ENCODE data around the gene C16orf90.
A peak's percentile ranks its signal among the peaks of the same experiment; 100 is the strongest.
"Not testable (repeated sequence)": the region's sequence is repeated elsewhere in the genome, so short reads cannot be mapped to it uniquely, and the experiment has no call there.

C16orf90 gene

GRCh38 chr16:3474136-3474779 is 21.0 kb downstream of the C16orf90 start (continued):
- TF ChIP-seq ZNF692 (tag by site-specific recombination; IDR thresholded peaks at IDR 0.05): no peak
- no peak for TF ChIP-seq ZNF704 (tag by site-specific recombination; IDR thresholded peaks at IDR 0.05)

- H3K9me3 ChIP-seq (ENCODE audit: control insufficient read depth, insufficient read depth, low read depth, low read length); CTCF ChIA-PET; H3K4me3 ChIP-seq (ENCODE audit: low read depth, low read length); H3K4me1 ChIP-seq (ENCODE audit: control insufficient read depth, insufficient read depth, low read length); POLR2A ChIA-PET; H3K27ac ChIP-seq (ENCODE audit: extremely low read depth, low read depth, low read length): not testable (repeated sequence)
- peaks cover 4 to 11% of the 10 kb centered on the region in 2 experiments; a peak in 2 of 3 replicates for H3K36me3 ChIP-seq (ENCODE audit: control insufficient read depth in 2 of 2, insufficient read depth in 1 of 2, low read length in 2 of 2)
- TF ChIP-seq ZSCAN5A (tag by site-specific recombination; IDR thresholded peaks at IDR 0.05) (peak; percentile 72; the same call in 1 of the 2 replicates), ZNF121 (tag by site-specific recombination; IDR thresholded peaks at IDR 0.05) (peak; percentile 44; the same call in 1 of the 2 replicates)
These were observed 21.7 kb downstream of the C16orf90 start for GRCh38 chr16:3473596-3473943.

GRCh38 chr16:3472878-3473595 is 22.3 kb downstream of the C16orf90 start:
- CTCF ChIA-PET: no interaction called here
- H3K9me3 ChIP-seq (ENCODE audit: control insufficient read depth, insufficient read depth, low read depth, low read length): no peaks in the 10 kb centered on the region
- H3K4me1 ChIP-seq (ENCODE audit: control insufficient read depth, insufficient read depth, low read length): no peaks in the 10 kb centered on the region
- POLR2A ChIA-PET: no interaction called here
- no peak for TF ChIP-seq SETDB1 (IDR thresholded peaks at IDR 0.05; ENCODE audit: insufficient read length, low read length)
- no peak for TF ChIP-seq ZNF394 (tag by site-specific recombination; IDR thresholded peaks at IDR 0.05; ENCODE audit: borderline replicate concordance)
- TF ChIP-seq GFI1B (tag by site-specific recombination; IDR thresholded peaks at IDR 0.05): no peak
- TF ChIP-seq ZNF350 (tag by site-specific recombination; IDR thresholded peaks at IDR 0.05): no peak
- TF ChIP-seq ZNF302 (tag by site-specific recombination; IDR thresholded peaks at IDR 0.05; ENCODE audit: low read depth): no peak
- no peak for TF ChIP-seq ZNF426 (tag by site-specific recombination; IDR thresholded peaks at IDR 0.05)
- TF ChIP-seq GLIS2 (tag by site-specific recombination; IDR thresholded peaks at IDR 0.05): no peak
- TF ChIP-seq ZNF146 (tag by site-specific recombination; IDR thresholded peaks at IDR 0.05): no peak
- TF ChIP-seq ZNF473 (tag by site-specific recombination; IDR thresholded peaks at IDR 0.05): no peak
- no peak for TF ChIP-seq ZBTB20 (tag by site-specific recombination; IDR thresholded peaks at IDR 0.05)
- TF ChIP-seq ZNF266 (tag by site-specific recombination; IDR thresholded peaks at IDR 0.05; ENCODE audit: low read depth): no peak
- TF ChIP-seq ZNF169 (tag by site-specific recombination; IDR thresholded peaks at IDR 0.05): no peak
- TF ChIP-seq ZNF488 (tag by site-specific recombination; IDR thresholded peaks at IDR 0.05): no peak
- no peak for TF ChIP-seq ZNF112 (tag by site-specific recombination; IDR thresholded peaks at IDR 0.05)
- no peak for TF ChIP-seq ZNF76 (tag by site-specific recombination; IDR thresholded peaks at IDR 0.05; ENCODE audit: borderline replicate concordance, low read depth)
- no peak for TF ChIP-seq ZNF121 (tag by site-specific recombination; IDR thresholded peaks at IDR 0.05)
- TF ChIP-seq ZNF529 (tag by site-specific recombination; IDR thresholded peaks at IDR 0.05; ENCODE audit: insufficient replicate concordance): no peak
- TF ChIP-seq ZNF658 (tag by site-specific recombination; IDR thresholded peaks at IDR 0.05): no peak
- no peak for TF ChIP-seq BCL11A (tag by site-specific recombination; IDR thresholded peaks at IDR 0.05; ENCODE audit: low read depth)
- no peak for TF ChIP-seq ZNF843 (tag by site-specific recombination; IDR thresholded peaks at IDR 0.05)
- H3K36me3 ChIP-seq (ENCODE audit: control insufficient read depth in 2 of 2, insufficient read depth in 1 of 2, low read length in 2 of 2): peaks cover 4 to 6% of the 10 kb centered on the region in 2 experiments; a peak in 2 of 3 replicates
- H3K4me3 ChIP-seq (ENCODE audit: low read depth, low read length): no peak overlapping the region
- no peak overlapping the region for H3K27ac ChIP-seq (ENCODE audit: extremely low read depth, low read depth, low read length)

Measured in HEK293 (cell line).